PC-9 (cell line): Measurements from ENCODE around the gene C18orf54.

ENCODE experiments used
- EZH2 ChIP-seq: fragments of 200-600 bp; sonication (generic); IDR thresholded peaks from 2 replicates; pipeline ENCODE4 v1.8.0; 2017; ENCODE audit warnings: antibody characterized with exemption, low read depth
- TF ChIP-seq, protein P1 (sequence below): fragments of 200-600 bp; sonication (generic); conservative IDR thresholded peaks from 2 replicates; pipeline ENCODE4 v1.6.1; 2017; ENCODE audit warnings: mixed run types, antibody characterized with exemption, mild to moderate bottlenecking, moderate library complexity

GRCh38 chr18:54323970-54324369 is 33.7 kb upstream of the C18orf54 start:
- TF ChIP-seq, protein P1, sequence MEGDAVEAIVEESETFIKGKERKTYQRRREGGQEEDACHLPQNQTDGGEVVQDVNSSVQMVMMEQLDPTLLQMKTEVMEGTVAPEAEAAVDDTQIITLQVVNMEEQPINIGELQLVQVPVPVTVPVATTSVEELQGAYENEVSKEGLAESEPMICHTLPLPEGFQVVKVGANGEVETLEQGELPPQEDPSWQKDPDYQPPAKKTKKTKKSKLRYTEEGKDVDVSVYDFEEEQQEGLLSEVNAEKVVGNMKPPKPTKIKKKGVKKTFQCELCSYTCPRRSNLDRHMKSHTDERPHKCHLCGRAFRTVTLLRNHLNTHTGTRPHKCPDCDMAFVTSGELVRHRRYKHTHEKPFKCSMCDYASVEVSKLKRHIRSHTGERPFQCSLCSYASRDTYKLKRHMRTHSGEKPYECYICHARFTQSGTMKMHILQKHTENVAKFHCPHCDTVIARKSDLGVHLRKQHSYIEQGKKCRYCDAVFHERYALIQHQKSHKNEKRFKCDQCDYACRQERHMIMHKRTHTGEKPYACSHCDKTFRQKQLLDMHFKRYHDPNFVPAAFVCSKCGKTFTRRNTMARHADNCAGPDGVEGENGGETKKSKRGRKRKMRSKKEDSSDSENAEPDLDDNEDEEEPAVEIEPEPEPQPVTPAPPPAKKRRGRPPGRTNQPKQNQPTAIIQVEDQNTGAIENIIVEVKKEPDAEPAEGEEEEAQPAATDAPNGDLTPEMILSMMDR, result no peak
- TF ChIP-seq EZH2, result no peak
